GM12875 (cell line): ENCODE data around the gene SORT1.

Source experiments
- H3K4me3 ChIP-seq: one replicate; pipeline ENCODE4 v1.5.1; 2011; ENCODE audit warnings: low read depth, low read length, control low read depth
- TF ChIP-seq, protein P1 (sequence below): IDR thresholded peaks from 2 replicates; pipeline ENCODE4 v1.5.1; 2011; ENCODE audit warnings: low read depth, mild to moderate bottlenecking, control low read depth, inconsistent platforms, low read length, moderate library complexity, borderline replicate concordance; ENCODE audit not compliant: insufficient read depth

The SORT1 gene

DNA sequence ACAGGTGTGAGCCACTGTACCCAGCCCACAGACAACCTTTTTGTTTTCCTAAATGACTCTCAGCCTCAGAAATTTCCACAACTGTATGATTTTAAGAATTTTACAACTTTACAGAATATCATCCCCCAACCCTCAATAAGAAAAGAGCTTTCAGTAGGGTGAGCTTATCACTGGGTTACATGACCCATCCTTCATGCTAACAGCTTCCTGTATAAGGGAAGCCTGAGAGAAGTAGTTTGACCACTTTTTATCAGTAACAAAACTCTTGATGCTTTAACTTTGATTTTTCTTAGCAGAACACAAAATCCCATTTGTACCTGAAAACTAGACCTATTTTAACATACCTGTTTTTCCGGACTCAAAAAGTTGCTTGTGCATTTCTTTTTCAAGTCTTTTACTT lies 81.2 kb downstream of the SORT1 start:
- no peak overlapping the region for H3K4me3 ChIP-seq
- TF ChIP-seq, protein P1, sequence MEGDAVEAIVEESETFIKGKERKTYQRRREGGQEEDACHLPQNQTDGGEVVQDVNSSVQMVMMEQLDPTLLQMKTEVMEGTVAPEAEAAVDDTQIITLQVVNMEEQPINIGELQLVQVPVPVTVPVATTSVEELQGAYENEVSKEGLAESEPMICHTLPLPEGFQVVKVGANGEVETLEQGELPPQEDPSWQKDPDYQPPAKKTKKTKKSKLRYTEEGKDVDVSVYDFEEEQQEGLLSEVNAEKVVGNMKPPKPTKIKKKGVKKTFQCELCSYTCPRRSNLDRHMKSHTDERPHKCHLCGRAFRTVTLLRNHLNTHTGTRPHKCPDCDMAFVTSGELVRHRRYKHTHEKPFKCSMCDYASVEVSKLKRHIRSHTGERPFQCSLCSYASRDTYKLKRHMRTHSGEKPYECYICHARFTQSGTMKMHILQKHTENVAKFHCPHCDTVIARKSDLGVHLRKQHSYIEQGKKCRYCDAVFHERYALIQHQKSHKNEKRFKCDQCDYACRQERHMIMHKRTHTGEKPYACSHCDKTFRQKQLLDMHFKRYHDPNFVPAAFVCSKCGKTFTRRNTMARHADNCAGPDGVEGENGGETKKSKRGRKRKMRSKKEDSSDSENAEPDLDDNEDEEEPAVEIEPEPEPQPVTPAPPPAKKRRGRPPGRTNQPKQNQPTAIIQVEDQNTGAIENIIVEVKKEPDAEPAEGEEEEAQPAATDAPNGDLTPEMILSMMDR: no peak

DNA sequence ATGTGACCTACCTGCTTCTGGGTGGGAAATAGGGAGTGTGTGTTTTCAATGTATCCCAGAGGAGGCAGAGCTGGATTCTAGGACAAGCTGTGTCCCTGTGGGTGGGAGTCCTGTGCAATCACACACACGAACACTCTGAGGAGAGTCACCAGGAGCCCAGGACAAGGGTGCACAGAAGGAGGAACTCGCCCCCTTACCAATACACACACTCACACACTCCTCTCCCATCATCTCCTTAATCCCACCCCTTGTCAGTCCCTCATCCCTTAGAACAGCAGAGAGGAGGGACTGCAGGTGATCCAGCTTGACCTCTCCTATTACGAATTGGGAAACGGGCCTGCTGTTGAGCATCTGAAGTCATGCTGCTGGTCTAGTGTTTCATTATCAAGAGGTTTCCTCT lies 82.4 kb downstream of the SORT1 start:
- TF ChIP-seq, protein P1: no peak

DNA sequence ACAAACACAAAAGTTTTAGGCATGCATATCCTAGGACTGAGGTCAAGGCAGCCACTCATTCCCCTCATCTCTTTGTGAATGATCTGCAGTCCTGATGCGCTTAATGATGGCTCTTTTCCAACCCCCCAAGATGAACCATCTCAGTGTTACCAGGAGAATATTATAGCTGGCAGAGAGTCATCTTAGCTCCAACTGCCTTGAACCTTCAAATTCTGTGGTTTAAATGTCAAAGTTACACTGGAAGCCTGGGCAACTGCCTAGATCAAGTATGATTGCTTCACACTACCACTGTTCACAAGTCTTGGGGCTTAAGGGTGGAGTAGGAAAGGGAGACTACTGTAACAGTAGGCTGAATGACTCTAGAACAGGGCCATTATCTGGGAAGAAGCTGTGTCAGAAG lies 82.9 kb downstream of the SORT1 start:
- TF ChIP-seq, protein P1: no peak
- H3K4me3 ChIP-seq: no peak overlapping the region

More for the DNA sequence above, 82.4 kb downstream of the SORT1 start:
- H3K4me3 ChIP-seq: no peak overlapping the region

DNA sequence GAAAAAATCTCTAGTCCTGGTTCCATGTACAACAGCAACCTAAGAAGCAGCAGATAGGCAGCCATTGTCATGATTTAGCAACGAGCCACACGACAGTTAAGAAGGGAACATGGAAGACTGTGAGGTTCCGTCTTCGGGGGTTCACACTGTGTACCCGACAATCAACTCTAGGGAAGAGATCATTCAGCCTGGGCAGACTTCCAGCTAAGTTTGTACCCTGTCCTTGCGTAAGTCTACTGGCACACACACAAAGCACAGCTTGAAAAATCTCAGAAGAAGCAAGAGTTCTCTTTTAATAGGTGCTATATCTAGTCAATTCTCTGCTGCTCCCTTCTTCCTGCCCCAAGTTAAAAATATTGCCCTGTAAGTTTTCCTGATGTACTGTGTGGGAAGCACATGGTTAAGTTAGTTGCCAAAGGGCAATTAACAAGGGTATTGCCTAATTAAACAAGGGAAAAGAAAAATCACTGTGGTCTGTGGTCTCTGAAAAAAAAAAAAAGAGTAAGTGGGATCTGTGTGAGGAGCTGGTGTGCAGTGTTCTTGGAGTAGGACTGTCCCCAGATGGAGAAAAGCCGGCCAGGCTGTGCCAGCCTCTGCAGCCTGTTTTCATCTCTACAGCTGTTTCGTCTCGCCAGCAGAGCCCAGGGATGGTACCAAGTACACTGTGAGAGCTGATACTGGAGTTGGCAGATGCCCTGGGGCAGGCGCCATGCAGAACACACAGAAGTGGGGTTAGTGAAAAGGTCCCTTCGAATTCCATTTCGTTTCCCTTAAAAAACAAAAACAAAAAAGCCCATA lies 84.5 kb downstream of the SORT1 start:
- TF ChIP-seq, protein P1: no peak
- no peak overlapping the region for H3K4me3 ChIP-seq

DNA sequence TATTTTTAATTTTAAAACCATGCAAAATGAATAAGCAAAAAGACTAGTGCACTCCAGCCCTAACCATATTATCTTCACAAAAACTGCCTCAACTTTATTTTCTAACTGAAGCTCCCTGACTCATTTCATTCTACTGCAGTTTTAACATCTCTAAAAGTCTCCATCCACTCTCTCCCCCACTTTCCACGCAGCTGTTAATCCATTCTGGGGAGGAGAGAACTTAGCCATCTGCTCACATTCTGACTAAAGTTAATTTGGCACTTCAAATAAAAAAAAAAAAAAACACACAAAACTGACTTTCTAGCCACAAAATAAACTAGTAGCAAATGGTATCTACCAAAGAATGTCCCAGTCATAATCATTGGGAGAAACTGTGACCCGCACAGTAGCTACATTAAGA lies 85.5 kb downstream of the SORT1 start:
- H3K4me3 ChIP-seq: no peak overlapping the region
- TF ChIP-seq, protein P1: no peak

DNA sequence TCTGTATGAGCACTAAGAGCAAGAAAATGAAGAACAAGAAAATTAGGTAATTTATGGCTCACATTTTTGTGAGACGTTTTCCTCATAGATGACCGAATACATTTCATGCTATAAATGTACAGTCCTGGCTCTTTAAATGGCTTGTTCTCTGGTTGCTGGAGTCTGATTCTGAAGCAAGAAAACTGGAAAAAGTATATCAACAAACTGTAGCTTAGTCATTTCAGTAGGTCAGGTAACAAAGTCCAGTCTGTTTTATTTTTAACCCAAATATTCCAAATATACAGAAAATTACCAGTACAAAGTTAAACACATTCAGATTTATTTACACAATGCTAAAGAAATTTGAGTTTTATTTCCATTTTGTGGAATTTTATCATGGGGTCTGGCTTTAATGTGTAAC lies 88.4 kb downstream of the SORT1 start:
- no peak overlapping the region for H3K4me3 ChIP-seq
- TF ChIP-seq, protein P1: no peak
